SU-DHL-6 (cell line): ENCODE data around the gene MARK1.

Source experiments
- CTCF ChIP-seq: fragments of 200-600 bp; sonication (generic); IDR thresholded peaks from one replicate; pipeline ENCODE4 v1.5.1; 2017; ENCODE audit warnings: antibody characterized with exemption, mild to moderate bottlenecking, low read length, moderate library complexity; ENCODE audit not compliant: insufficient read depth, poor library complexity, severe bottlenecking
- EZH2phosphoT487 ChIP-seq: fragments of 200-600 bp; sonication (generic), shearing (Covaris generic); conservative IDR thresholded peaks from 2 replicates; pipeline ENCODE4 v1.6.1; 2018; ENCODE audit warnings: mild to moderate bottlenecking, antibody characterized with exemption, low read length, moderate library complexity, mixed read lengths

- TF ChIP-seq CTCF, result no peak
- TF ChIP-seq EZH2phosphoT487, result no peak
These were observed 5.7 kb downstream of the MARK1 start for GRCh38 chr1:220533504-220534109.
